Measurements from ENCODE around the gene RCC1.

DNA sequence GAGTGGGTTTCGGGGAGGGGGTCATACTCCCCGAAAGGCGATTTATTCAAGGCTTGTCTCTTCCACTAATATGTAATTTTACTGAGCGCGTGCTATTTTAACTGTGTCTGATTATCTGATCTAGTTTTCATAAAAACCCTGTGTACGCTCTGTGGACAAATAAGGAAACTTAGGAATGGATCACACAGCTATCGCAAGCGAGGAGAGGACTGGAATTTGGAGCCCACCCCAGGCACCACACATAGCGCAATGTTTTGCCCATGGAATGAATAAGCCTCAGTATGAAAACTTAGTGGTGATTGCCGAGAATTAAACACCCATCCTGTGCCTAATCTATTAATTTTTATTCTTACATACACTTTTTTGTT, 76.4 kb downstream of the RCC1 start:
- TF ChIP-seq, protein P1, sequence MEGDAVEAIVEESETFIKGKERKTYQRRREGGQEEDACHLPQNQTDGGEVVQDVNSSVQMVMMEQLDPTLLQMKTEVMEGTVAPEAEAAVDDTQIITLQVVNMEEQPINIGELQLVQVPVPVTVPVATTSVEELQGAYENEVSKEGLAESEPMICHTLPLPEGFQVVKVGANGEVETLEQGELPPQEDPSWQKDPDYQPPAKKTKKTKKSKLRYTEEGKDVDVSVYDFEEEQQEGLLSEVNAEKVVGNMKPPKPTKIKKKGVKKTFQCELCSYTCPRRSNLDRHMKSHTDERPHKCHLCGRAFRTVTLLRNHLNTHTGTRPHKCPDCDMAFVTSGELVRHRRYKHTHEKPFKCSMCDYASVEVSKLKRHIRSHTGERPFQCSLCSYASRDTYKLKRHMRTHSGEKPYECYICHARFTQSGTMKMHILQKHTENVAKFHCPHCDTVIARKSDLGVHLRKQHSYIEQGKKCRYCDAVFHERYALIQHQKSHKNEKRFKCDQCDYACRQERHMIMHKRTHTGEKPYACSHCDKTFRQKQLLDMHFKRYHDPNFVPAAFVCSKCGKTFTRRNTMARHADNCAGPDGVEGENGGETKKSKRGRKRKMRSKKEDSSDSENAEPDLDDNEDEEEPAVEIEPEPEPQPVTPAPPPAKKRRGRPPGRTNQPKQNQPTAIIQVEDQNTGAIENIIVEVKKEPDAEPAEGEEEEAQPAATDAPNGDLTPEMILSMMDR (IDR thresholded peaks at IDR 0.05) = no peak
- no peak for TF ChIP-seq POLR2A (IDR thresholded peaks at IDR 0.05)

Measured in adrenal gland (tissue), 5 donors.